HepG2 (cell line): ENCODE data around the gene TNFRSF13B. TPM values are rescaled to one million over a fixed set of nuclear protein-coding genes. Genes with fewer than 3 reads are reported as not detected.

Experiments used
- polyA plus RNA-seq, 8 experiments: library from polyadenylated mRNA; depleted of rRNA in 3 of 8; stranded (reverse) in 7 of 8; unstranded in 1 of 8; fragments of >200 nt; fragmentation: Illumina TruSeq in 4 of 8; extraction: Trizol in 4 of 8; gene quantifications; 2 replicates each; pipeline versions ENCODE4 v1.2.1 to v1.2.3, GENCODE V29; 2011 to 2016; ENCODE audit warnings: low read depth in 4 of 8, missing spikeins in 1 of 8, mixed read lengths in 1 of 8; ENCODE audit not compliant: insufficient read depth in 1 of 8
- small RNA-seq, 3 experiments: library from RNA; depleted of rRNA; stranded (forward); fragments of <200 nt; gene quantifications; one replicate each; pipeline ENCODE3, GENCODE V24; 2012; ENCODE audit warnings: low read depth in 2 of 3, low replicate concordance in 1 of 3; ENCODE audit not compliant: insufficient read length in 3 of 3, insufficient read depth in 2 of 3
- total RNA-seq, 5 experiments: library from RNA; depleted of rRNA; stranded (reverse); fragments of >200 nt; fragmentation: Illumina TruSeq; extraction: Trizol; gene quantifications; 2 replicates each; pipeline ENCODE4 v1.2.3, GENCODE V29; 2016; ENCODE audit warnings: low read depth in 1 of 5

The TNFRSF13B gene
- total and polyA plus RNA-seq, 2 of the 13 experiments (the other 11 are each of a cell fraction or from before 2014, with no cell fraction given) = not detected

Small RNA genes lying within 50 kb of the gene (small RNA-seq; reads per million reads assigned to genes)
- gene AL353996.1 = 0 reads per million in 3 experiments

Other genes with a start within 250 kb of the TNFRSF13B start
- 43.6 and 50.2 TPM in 2 replicates for gene MPRIP, start 70.3 kb upstream of the TNFRSF13B start, total RNA-seq (2016; rRNA removed; fragmentation: Illumina TruSeq; extraction: Trizol)
- gene MPRIP, start 70.3 kb upstream of the TNFRSF13B start, polyA plus RNA-seq (2011; rRNA removed) = 42.9 and 52.4 TPM in 2 replicates
- 6.4 and 11.4 TPM in 2 replicates for gene PLD6, start 234.2 kb upstream of the TNFRSF13B start, total RNA-seq (2016; rRNA removed; fragmentation: Illumina TruSeq; extraction: Trizol)
- gene PLD6, start 234.2 kb upstream of the TNFRSF13B start, polyA plus RNA-seq (2011; rRNA removed) = 4.8 and 5.2 TPM in 2 replicates